ENCODE measurements around the gene CCDC33. TPM values are rescaled to one million over a fixed set of nuclear protein-coding genes. Genes with fewer than 3 reads are reported as not detected.

CCDC33 gene
- polyA plus RNA-seq, 3 donors = 0.03 TPM; not detected in 2

DNA sequence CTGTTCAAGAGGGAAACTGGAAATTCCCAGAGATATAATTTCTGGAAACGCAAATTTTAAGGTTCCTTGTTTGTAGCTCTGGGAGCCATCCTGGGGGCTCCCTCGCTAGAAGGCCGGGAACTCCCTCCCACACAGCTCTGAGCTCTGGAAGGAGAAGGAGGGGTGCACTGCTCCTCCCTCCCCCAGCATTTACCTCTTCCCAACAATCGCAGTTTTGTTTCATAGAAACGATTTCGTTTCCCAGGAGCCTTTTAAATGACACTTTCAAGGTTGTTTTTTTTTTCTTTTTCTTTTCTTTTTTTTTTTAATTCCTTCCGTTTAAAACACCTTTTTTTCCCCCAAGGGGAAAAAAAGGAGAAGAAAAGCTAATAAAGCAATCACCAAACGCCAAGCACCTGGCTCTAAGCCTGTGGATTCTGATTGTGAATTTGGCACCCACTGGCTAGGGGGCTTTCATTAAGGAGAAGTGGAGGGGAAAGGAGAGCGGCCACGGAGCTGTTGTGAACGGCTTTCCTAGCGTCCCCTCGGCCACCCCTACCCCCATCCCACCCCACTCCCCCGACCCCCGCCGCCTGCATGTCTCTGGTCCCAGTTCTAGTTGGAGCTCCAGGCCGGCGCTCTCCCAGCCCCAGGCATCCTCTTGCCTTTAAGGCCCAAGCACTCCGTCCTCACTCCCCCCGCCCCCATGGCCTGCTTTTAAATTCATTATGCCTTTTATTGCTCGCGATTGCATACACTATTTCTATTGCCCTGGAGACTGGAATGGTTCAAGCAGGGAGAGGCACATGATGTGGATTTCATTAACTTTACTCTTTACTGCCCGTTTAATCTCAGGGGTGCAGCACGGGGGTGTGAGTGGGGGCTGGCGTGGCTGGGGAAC is 13.6 kb upstream of the CCDC33 start:
- H3K27ac ChIP-seq (ENCODE audit: low read depth, low read length) = no peak overlapping the region
- WGBS, 3 donors = 28 to 53% (median 49%) methylated on average over 22 to 25 of the region's 25 CpGs

DNA sequence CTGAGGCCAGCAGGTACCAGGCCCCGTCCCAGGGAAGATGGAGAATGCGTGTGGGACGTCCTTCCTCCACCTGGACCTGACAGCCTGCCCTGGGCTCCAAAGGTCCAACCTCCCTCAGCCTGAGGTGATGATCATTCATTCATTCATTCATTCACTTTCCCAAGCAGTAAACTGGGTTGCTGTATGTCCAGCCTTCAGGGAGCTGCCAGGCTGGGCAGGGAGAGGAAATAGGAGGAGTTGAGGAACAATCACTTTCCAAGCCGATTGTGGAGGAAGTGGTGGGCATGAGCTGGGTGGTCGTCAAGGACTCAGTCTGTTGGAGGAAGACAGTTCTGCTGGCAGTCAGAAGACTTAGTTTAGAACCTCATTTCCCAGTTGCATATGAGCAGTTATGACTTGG is 10.2 kb upstream of the CCDC33 start:
- no peak overlapping the region for H3K27ac ChIP-seq (ENCODE audit: low read depth, low read length)
- 70 to 77% (median 77%) methylated on average over 5 of the region's 5 CpGs for WGBS, 3 donors

DNA sequence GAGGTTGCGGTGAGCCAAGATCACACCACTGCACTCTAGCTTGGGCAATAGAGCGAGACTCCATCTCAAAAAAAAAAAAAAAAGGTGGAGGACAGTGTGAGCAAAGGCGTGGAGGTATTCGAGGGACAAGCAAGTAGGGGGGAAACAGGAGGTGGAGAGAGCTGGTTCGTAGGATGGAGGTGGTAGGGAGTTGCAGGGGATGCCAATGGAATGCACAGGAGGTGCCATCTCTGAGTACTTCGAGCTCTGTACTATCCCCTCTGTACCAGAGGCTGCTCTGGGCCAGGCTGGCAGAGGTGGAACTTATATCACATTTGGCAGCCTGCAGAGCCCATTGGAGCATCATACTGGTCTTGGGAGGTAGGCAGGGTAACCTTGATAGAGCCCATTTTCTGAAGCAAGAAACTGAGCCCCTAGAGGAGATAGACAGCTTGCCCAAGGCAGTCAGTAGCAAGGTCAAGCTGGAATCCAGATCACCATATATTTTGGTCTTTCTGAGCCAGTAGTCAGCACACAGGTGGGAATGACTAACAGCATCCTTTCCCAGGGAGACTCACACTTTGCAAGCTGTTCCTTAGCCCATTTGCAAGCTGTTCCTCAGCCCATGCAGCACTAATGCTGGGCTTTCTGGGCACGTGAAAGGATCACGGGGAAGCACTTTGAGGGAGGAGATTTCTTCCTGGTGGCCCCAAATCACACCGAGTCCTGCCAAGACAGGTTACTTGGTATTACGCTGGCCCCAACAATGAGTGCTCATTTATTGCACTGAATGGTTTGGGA is 9.2 kb upstream of the CCDC33 start:
- no peak overlapping the region for H3K27ac ChIP-seq (ENCODE audit: low read depth, low read length)
- 77 to 90% (median 86%) methylated on average over 10 of the region's 10 CpGs for WGBS, 3 donors

GRCh38 chr15:74227968-74228722 is 8.0 kb upstream of the CCDC33 start:
- WGBS, 3 donors = 40 to 59% (median 54%) methylated on average over 11 of the region's 11 CpGs
- no peak overlapping the region for H3K27ac ChIP-seq (ENCODE audit: low read depth, low read length)

GRCh38 chr15:74228723-74229081 is 7.4 kb upstream of the CCDC33 start:
- no peak overlapping the region for H3K27ac ChIP-seq (ENCODE audit: low read depth, low read length)
- 32 to 53% (median 39%) methylated on average over 17 of the region's 17 CpGs for WGBS, 3 donors

DNA sequence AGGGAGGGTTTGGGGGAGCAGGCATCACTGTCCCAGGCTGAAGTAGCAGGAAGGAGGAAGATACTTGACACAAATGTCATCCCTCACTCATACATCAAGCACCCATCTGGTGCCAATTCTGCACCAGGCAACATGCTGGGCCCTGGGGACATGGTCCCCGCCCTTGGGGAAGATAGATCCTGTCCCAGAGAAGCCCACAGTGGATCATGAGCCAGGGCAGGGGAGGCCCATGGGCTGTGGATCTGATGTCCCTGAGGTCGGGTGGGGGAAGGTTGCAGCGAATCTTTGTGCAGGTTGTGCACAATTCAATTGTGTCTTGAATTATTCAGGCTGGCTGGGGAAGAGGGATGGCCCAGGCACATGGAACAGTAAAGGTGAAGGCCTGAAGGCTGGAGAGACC is 6.4 kb upstream of the CCDC33 start:
- no peak overlapping the region for H3K27ac ChIP-seq (ENCODE audit: low read depth, low read length)
- WGBS, 3 donors = 83 to 93% (median 85%) methylated on average over 3 of the region's 3 CpGs

DNA sequence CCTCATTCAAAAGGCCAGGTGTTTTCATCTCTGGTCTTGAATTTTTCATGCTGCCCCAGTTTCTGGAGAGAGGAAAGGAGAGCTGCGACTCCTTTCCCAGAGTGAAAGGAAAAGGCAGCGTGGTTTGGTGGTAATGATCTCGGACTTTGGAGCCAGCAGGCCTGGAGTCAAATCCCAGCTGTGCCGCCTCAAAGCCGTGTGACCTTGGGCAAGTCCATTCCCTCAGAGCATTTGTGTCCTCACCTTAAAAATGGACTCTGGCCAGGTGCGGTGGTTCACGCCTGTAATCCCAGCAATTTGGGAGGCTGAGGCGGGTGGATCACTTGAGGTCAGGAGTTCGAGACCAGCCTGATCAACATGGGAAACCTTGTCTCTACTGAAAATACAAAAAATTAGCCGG is 4.7 kb upstream of the CCDC33 start:
- 75 to 92% (median 91%) methylated on average over 10 of the region's 10 CpGs for WGBS, 3 donors

DNA sequence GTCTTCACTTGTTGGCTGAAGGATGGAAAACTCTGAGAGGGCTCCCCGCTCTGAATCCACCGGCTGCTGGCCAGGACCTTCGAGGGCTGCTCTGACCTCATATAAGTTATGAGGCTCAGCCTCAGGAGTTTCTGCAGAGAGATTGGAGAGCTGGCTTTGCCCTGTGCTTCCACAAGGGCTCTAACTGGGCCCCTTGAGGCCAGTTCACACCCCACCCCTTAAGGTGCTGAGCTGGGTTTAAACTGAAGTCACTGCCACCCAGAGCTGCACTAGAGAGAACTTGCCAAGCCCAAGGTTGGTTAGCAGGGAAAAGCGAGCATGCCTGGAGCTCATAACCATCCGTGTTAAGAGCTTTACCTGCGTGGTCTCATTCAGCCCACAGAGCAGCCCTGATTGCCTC is 2.8 kb upstream of the CCDC33 start:
- 78 to 87% (median 83%) methylated on average over 6 of the region's 6 CpGs for WGBS, 3 donors
- H3K27ac ChIP-seq (ENCODE audit: low read depth, low read length) = no peak overlapping the region

More for the DNA sequence above, 4.7 kb upstream of the CCDC33 start:
- H3K27ac ChIP-seq (ENCODE audit: low read depth, low read length) = no peak overlapping the region

DNA sequence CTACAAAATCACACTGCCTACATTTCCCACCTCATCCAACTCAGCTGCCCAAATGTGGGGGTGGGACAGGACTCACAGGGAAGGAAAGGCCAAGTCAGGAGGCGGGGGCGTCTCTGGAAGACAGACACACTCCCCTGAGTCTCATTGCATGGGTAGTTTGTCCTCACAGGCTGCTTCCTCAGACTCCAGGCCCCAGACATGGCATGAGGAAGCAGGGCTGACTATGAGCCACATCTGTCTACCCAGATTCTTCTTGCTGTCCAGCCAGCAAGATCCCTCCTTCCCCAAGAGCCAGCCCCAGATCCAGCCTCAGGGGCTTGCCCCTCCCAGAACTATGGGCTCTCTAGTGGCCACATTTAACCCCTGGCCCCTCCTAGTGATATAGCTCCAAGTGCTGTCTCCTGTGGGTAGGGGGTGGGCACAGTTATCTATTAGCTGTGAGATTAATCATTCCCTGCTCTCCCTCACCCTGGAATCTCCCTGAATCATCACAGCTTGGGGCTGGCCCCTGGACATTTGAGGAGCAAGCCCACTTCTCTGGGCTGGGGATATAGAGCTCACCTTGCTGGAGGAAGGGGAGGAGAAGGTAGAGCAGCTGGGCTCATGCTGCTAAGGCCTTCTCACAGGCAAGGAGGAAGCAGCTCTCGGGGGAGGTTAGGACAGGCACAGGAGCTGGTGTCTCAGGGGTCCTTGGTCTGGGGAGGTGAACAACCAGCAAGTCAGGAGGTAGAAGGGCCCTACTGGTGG is 2.1 kb upstream of the CCDC33 start:
- WGBS, 3 donors = 81 to 96% (median 92%) methylated on average over 3 of the region's 3 CpGs
- no peak overlapping the region for H3K27ac ChIP-seq (ENCODE audit: low read depth, low read length)

- 87 to 92% (median 92%) methylated on average over 9 of the region's 9 CpGs for WGBS, 3 donors
Measured at GRCh38 chr15:74234598-74234875, 1.6 kb upstream of the CCDC33 start.

GRCh38 chr15:74239051-74239705 is 3.1 kb downstream of the CCDC33 start:
- H3K27ac ChIP-seq (ENCODE audit: low read depth, low read length) = no peak overlapping the region
- WGBS, 3 donors = 63 to 79% (median 75%) methylated on average over 6 of the region's 6 CpGs

More at GRCh38 chr15:74234598-74234875, 1.6 kb upstream of the CCDC33 start:
- no peak overlapping the region for H3K27ac ChIP-seq (ENCODE audit: low read depth, low read length)

GRCh38 chr15:74240002-74240568 is 4.0 kb downstream of the CCDC33 start:
- 13 to 17% (median 16%) methylated on average over 5 of the region's 5 CpGs for WGBS, 3 donors
- H3K27ac ChIP-seq (ENCODE audit: low read depth, low read length) = no peak overlapping the region

- 67 to 79% (median 70%) methylated on average over 4 of the region's 4 CpGs for WGBS, 3 donors
- H3K27ac ChIP-seq (ENCODE audit: low read depth, low read length) = no peak overlapping the region
Measured at GRCh38 chr15:74240897-74241614, 4.9 kb downstream of the CCDC33 start.

DNA sequence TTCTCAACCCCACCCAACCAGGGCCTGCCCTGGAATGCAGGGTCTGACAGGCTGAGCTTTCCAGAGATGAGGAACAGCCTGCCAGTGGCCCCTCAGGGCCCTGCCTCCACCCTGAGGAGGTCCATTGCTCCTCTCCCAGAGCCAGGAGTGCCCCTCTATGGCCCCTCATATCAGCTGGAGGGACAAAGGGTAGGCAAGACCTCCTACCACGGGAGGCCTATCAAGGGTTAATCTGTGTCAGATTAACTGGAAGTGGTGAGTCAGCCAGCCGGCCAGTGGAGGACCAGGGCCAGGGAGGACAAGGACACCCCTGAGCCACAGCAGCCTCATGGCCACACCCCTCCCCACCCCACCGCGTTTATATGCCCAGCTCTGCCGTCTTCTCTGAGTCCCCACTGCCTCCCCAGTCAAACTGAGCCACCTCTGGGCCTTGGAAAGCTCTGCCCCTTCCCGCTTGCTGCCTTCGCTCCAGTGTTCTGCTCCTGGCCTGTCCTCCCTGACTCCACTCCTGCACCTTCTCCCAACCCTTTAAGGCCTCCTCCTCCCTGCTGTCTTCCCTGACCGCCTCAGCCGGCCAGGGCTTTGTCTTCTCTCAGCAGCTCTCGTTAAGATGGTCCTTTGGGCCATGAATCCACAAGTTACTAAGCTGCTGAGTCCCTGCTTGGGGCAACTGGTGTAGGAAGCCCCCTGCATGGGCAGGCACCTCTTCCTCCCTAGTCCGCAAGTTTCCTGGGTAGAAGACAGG is 6.5 kb downstream of the CCDC33 start:
- no peak overlapping the region for H3K27ac ChIP-seq (ENCODE audit: low read depth, low read length)
- WGBS, 3 donors = 55 to 57% (median 56%) methylated on average over 10 to 11 of the region's 11 CpGs

DNA sequence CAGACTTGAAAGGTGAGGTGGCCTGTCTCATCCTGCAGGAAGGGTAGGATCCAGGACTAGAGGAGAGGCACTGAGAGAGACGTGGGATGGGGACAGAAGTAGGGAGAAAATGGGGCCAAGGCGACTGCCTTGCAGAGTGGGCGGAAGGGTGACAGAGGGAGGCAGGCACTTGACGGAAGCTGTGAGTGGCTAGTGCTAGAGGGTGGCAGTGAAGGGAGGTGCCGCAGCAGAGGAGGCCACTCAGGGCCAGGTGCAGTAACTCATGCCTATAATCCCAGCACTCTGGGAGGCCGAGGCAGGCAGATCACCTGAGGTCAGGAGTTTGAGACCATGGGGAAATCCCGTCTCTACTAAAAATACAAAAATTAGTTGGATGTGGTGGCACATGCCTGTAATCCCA is 7.3 kb downstream of the CCDC33 start:
- 84 to 93% (median 88%) methylated on average over 7 of the region's 7 CpGs for WGBS, 3 donors
- no peak overlapping the region for H3K27ac ChIP-seq (ENCODE audit: low read depth, low read length)

DNA sequence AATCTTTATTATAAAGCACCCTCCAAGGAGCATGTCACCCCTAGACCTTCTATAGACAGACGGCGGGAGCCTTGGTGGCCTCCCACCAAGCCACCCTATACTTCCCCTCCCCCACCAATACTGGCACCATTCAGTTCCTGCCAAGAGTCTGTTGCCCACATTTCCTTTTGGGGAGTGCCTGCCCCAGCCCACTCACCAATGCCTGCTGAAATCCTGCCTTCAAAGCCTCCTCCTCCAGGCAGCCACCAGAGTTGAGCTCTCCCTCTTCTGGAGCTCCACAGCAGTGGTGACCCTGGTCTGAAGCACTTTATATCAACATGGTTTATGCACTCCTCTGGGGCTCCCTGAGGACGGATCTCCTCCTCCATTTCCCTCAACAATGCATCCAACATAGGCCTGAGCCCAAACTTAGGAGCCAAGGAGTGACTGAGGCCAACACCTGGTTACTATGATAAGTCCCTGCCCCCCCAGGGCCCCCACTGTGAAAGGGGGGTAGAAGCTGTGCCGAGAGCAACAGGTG is 8.8 kb downstream of the CCDC33 start:
- WGBS, 3 donors = 52 to 55% (median 54%) methylated on average over 4 of the region's 4 CpGs

More for the DNA sequence above, 8.8 kb downstream of the CCDC33 start:
- no peak overlapping the region for H3K27ac ChIP-seq (ENCODE audit: low read depth, low read length)
